ENCODE data around the gene SSC5D. TPM values are rescaled to one million over a fixed set of nuclear protein-coding genes. Genes with fewer than 3 reads are reported as not detected.

SSC5D gene
- total and polyA plus RNA-seq, 9 of the 15 experiments (the other 6 are each of a cell fraction or from before 2014, with no cell fraction given): 0.04 to 0.71 (median 0.14) TPM; not detected in 2

- no peak for TF ChIP-seq THRB (CRISPR knock-in tag; conservative IDR thresholded peaks at IDR 0.05)
- TF ChIP-seq YBX1 (IDR thresholded peaks at IDR 0.05): no peak
- no peak for TF ChIP-seq GMEB1 (CRISPR knock-in tag; IDR thresholded peaks at IDR 0.05)
- TF ChIP-seq ZFX (CRISPR knock-in tag; IDR thresholded peaks at IDR 0.05): no peak
- no peak for TF ChIP-seq ZNF507 (tag; conservative IDR thresholded peaks at IDR 0.05)
- TF ChIP-seq TCF3 (CRISPR knock-in tag; IDR thresholded peaks at IDR 0.05): no peak
- TF ChIP-seq RNF2 (IDR thresholded peaks at IDR 0.05): no peak
- TF ChIP-seq, protein P1, sequence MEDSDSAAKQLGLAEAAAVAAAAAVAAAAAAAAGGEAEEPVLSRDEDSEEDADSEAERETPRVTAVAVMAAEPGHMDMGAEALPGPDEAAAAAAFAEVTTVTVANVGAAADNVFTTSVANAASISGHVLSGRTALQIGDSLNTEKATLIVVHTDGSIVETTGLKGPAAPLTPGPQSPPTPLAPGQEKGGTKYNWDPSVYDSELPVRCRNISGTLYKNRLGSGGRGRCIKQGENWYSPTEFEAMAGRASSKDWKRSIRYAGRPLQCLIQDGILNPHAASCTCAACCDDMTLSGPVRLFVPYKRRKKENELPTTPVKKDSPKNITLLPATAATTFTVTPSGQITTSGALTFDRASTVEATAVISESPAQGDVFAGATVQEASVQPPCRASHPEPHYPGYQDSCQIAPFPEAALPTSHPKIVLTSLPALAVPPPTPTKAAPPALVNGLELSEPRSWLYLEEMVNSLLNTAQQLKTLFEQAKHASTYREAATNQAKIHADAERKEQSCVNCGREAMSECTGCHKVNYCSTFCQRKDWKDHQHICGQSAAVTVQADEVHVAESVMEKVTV (CRISPR knock-in tag; IDR thresholded peaks at IDR 0.05): no peak
- 0 out of 4 replicates have a peak, but pooled peaks of 1 of the 2 experiments have one; percentile 10 for TF ChIP-seq TBL1XR1 (IDR thresholded peaks at IDR 0.05; ENCODE audit: low read length in 2 of 2)
- TF ChIP-seq, protein P2, sequence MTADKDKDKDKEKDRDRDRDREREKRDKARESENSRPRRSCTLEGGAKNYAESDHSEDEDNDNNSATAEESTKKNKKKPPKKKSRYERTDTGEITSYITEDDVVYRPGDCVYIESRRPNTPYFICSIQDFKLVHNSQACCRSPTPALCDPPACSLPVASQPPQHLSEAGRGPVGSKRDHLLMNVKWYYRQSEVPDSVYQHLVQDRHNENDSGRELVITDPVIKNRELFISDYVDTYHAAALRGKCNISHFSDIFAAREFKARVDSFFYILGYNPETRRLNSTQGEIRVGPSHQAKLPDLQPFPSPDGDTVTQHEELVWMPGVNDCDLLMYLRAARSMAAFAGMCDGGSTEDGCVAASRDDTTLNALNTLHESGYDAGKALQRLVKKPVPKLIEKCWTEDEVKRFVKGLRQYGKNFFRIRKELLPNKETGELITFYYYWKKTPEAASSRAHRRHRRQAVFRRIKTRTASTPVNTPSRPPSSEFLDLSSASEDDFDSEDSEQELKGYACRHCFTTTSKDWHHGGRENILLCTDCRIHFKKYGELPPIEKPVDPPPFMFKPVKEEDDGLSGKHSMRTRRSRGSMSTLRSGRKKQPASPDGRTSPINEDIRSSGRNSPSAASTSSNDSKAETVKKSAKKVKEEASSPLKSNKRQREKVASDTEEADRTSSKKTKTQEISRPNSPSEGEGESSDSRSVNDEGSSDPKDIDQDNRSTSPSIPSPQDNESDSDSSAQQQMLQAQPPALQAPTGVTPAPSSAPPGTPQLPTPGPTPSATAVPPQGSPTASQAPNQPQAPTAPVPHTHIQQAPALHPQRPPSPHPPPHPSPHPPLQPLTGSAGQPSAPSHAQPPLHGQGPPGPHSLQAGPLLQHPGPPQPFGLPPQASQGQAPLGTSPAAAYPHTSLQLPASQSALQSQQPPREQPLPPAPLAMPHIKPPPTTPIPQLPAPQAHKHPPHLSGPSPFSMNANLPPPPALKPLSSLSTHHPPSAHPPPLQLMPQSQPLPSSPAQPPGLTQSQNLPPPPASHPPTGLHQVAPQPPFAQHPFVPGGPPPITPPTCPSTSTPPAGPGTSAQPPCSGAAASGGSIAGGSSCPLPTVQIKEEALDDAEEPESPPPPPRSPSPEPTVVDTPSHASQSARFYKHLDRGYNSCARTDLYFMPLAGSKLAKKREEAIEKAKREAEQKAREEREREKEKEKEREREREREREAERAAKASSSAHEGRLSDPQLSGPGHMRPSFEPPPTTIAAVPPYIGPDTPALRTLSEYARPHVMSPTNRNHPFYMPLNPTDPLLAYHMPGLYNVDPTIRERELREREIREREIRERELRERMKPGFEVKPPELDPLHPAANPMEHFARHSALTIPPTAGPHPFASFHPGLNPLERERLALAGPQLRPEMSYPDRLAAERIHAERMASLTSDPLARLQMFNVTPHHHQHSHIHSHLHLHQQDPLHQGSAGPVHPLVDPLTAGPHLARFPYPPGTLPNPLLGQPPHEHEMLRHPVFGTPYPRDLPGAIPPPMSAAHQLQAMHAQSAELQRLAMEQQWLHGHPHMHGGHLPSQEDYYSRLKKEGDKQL (CRISPR knock-in tag; IDR thresholded peaks at IDR 0.05; ENCODE audit: borderline replicate concordance): no peak
- TF ChIP-seq NFE2L1 (tag; IDR thresholded peaks at IDR 0.05; ENCODE audit: borderline replicate concordance, low read depth): no peak
- TF ChIP-seq CBFA2T2 (conservative IDR thresholded peaks at IDR 0.05): no peak
- no peak for TF ChIP-seq ETS2 (tag; IDR thresholded peaks at IDR 0.05; ENCODE audit: borderline replicate concordance, poor library complexity, severe bottlenecking)
- TF ChIP-seq YY1 (IDR thresholded peaks at IDR 0.05; ENCODE audit: borderline replicate concordance in 1 of 3, control insufficient read depth in 1 of 3, extremely low read depth in 1 of 3, insufficient read depth in 3 of 3, insufficient read length in 1 of 3, insufficient replicate concordance in 2 of 3, low read depth in 1 of 3, low read length in 2 of 3): no peak
- TF ChIP-seq VEZF1 (CRISPR knock-in tag; IDR thresholded peaks at IDR 0.05): peak; percentile 98
These were observed 35.4 kb upstream of the SSC5D start (continued) for GRCh38 chr19:55452749-55453346.
